K562 (cell line): ENCODE data around the gene NACA2. TPM values are rescaled to one million over a fixed set of nuclear protein-coding genes. Genes with fewer than 3 reads are reported as not detected.

Experiments
- ATAC-seq: fragments of 200-7000 bp; cut with Tn5 transposase; 3 replicates; pipeline ENCODE4 v1.9.1; 2020; ENCODE audit warnings: moderate library complexity
- BruUV-seq: library from RNA; stranded (reverse); fragments of 400-500 nt; replicated peaks from 2 replicates; lab custom pipeline; 2021; lab: Mats Ljungman, UMichigan
- CTCF ChIA-PET: fragments of 300-600 bp; formaldehyde crosslinking; extraction: SDS; loops from one replicate; lab custom pipeline; 2021; ENCODE audit warnings: low intra/inter-chr PET ratio; lab: Yijun Ruan, JAX
- POLR2A ChIA-PET: fragments of 300-600, 350-650 bp; sonication (Branson Sonifier 250); formaldehyde crosslinking; extraction: SDS; loops from one replicate; lab custom pipeline; 2021; ENCODE audit warnings: antibody characterized with exemption, inconsistent platforms; lab: Yijun Ruan, JAX
- DNase-seq, 4 experiments: peaks; one replicate each; pipeline versions ENCODE4 v3.0.0 to v3.0.0-alpha.2; 2011 to 2018; ENCODE audit warnings: low spot score in 3 of 4, mixed read lengths in 3 of 4; ENCODE audit errors: extremely low read depth in 1 of 4
- FAIRE-seq: peaks from 2 replicates; lab custom pipeline; 2011; peaks lifted over from hg19 to GRCh38; lab: Jason Lieb, UNC
- H2AFZ ChIP-seq: 2 replicates; pipeline ENCODE4 v1.6.0; 2011; ENCODE audit warnings: low read depth, low read length, control low read depth, inconsistent platforms
- H3K27ac ChIP-seq: fragments of 200-600 bp; 3 replicates; pipeline ENCODE4 v1.8.0; 2011; ENCODE audit warnings: low read depth, mild to moderate bottlenecking, control low read depth, inconsistent platforms, low read length, moderate library complexity, mixed read lengths; ENCODE audit errors: extremely low read depth
- H3K27me3 ChIP-seq, 2 experiments: fragments of 300-600 bp in 1 of 2; 2 replicates in 1 of 2; 3 replicates in 1 of 2; pipeline versions ENCODE4 v1.6.0 to v1.8.0; 2011; ENCODE audit warnings: inconsistent platforms in 2 of 2, low read length in 2 of 2, mild to moderate bottlenecking in 1 of 2, mixed read lengths in 1 of 2, moderate library complexity in 1 of 2; ENCODE audit not compliant: control insufficient read depth in 2 of 2, insufficient read depth in 2 of 2
- H3K36me3 ChIP-seq: fragments of 300-600 bp; 3 replicates; pipeline ENCODE4 v1.8.0; 2011; ENCODE audit warnings: mild to moderate bottlenecking, low read length, inconsistent platforms; ENCODE audit not compliant: control insufficient read depth, insufficient read depth
- H3K4me1 ChIP-seq, 2 experiments: fragments of 200-600 bp in 1 of 2; replicated peaks in 1 of 2; 2 replicates in 1 of 2; 3 replicates in 1 of 2; pipeline versions ENCODE4 v1.5.1 to v1.8.0; 2011; ENCODE audit warnings: inconsistent platforms in 2 of 2, low read length in 2 of 2, mild to moderate bottlenecking in 1 of 2, mixed read lengths in 1 of 2, moderate library complexity in 1 of 2; ENCODE audit not compliant: control insufficient read depth in 2 of 2, insufficient read depth in 2 of 2
- H3K4me2 ChIP-seq: 2 replicates; pipeline ENCODE4 v1.6.1; 2011; ENCODE audit warnings: low read length, control low read depth, inconsistent platforms, mixed read lengths; ENCODE audit not compliant: insufficient read depth
- H3K4me3 ChIP-seq: fragments of 200-600 bp; sonication (generic), shearing (Covaris generic); 2 replicates; pipeline ENCODE4 v1.5.1; 2016; ENCODE audit warnings: control low read depth, inconsistent platforms
- H3K79me2 ChIP-seq: fragments of 200-600 bp; 3 replicates; pipeline ENCODE4 v1.8.0; 2011; ENCODE audit warnings: low read length, inconsistent platforms; ENCODE audit not compliant: control insufficient read depth, insufficient read depth
- H3K9ac ChIP-seq, 2 experiments: 2 replicates each; pipeline versions ENCODE4 v1.6.0 to v1.6.1; 2011; ENCODE audit warnings: low read depth in 2 of 2, low read length in 2 of 2, control low read depth in 1 of 2, inconsistent platforms in 1 of 2, mild to moderate bottlenecking in 1 of 2, mixed read lengths in 1 of 2; ENCODE audit not compliant: insufficient read depth in 1 of 2
- H3K9me1 ChIP-seq: one replicate; pipeline ENCODE4 v1.6.0; 2011; ENCODE audit warnings: inconsistent platforms, mild to moderate bottlenecking, low read length, moderate library complexity; ENCODE audit not compliant: control insufficient read depth, insufficient read depth
- H3K9me3 ChIP-seq: replicated peaks from 2 replicates; pipeline ENCODE4 v1.5.1; 2011; ENCODE audit warnings: low read depth, low read length, inconsistent platforms; ENCODE audit not compliant: control insufficient read depth, insufficient read depth
- H4K20me1 ChIP-seq: replicated peaks from 2 replicates; pipeline ENCODE4 v1.6.1; 2011; ENCODE audit warnings: low read length, inconsistent platforms, mixed read lengths; ENCODE audit not compliant: control insufficient read depth, insufficient read depth
- E2F3 ChIP-seq: fragments of 250-450 bp; sonication (Bioruptor Pico); IDR thresholded peaks from 2 replicates; pipeline ENCODE4 v1.4.0; 2020; ENCODE audit warnings: mild to moderate bottlenecking
- WGBS: fragments of 100-300 bp; shearing (Covaris generic); methylation state at CpG from one replicate; pipeline ENCODE4 v1.1.6; 2016; ENCODE audit warnings: low coverage, mixed read lengths; ENCODE audit not compliant: insufficient coverage; ENCODE audit errors: missing lambda C conversion rate; 5-methylcytosine and 5-hydroxymethylcytosine counted together
- in situ Hi-C: fragments of 300-500 bp; cut with MboI; formaldehyde crosslinking; loops from 4 replicates; pipeline ENCODE4 v1.15.0; 2018; ENCODE audit warnings: inconsistent platforms, mixed read lengths
- intact Hi-C: fragments of 100-400 bp; cut with micrococcal nuclease; formaldehyde crosslinking; loops from 2 replicates; pipeline ENCODE4 v1.14.2; 2022
- polyA plus RNA-seq, 8 experiments: library from polyadenylated mRNA; depleted of rRNA in 4 of 8; stranded (reverse) in 5 of 8; unstranded in 3 of 8; fragments of >200 nt; fragmentation: Nextera tagmentation in 2 of 8; fragmentation: Illumina TruSeq in 1 of 8; extraction: Ambion mirVana in 2 of 8; extraction: Trizol in 1 of 8; gene quantifications; 2 replicates each; pipeline versions ENCODE4 v1.2.1 to v1.2.3, GENCODE V29; 2011 to 2014; ENCODE audit warnings: inconsistent platforms in 1 of 8, missing spikeins in 1 of 8
- total RNA-seq, 7 experiments: library from RNA; depleted of rRNA in 6 of 7; stranded (reverse); fragments of >200 nt in 6 of 7; fragmentation: Illumina TruSeq in 2 of 7; extraction: Trizol in 2 of 7; gene quantifications; 2 replicates each; pipeline versions ENCODE4 v1.2.1 to v1.2.3, GENCODE V29; 2011 to 2021; ENCODE audit warnings: low replicate concordance in 1 of 7
- TF ChIP-seq, protein P1 (sequence below), 3 experiments: fragments of 200-800 bp in 1 of 3; fragments of 250-450 bp in 1 of 3; fragments of 450-650 bp in 1 of 3; sonication (Bioruptor Pico) in 1 of 3; sonication (Bioruptor generic) in 1 of 3; formaldehyde crosslinking in 1 of 3; IDR thresholded peaks; 2 replicates each; pipeline versions ENCODE4 v1.6.1 to v1.8.0; 2016 to 2022; ENCODE audit warnings: mild to moderate bottlenecking in 2 of 3, missing genetic modification characterization in 2 of 3, missing compliant biosample characterization in 1 of 3, moderate library complexity in 1 of 3

NACA2 gene
- total and polyA plus RNA-seq, 9 of the 15 experiments (the other 6 are each of a cell fraction or from before 2014, with no cell fraction given): 0.13 to 0.29 (median 0.23) TPM; not detected in 4

DNA sequence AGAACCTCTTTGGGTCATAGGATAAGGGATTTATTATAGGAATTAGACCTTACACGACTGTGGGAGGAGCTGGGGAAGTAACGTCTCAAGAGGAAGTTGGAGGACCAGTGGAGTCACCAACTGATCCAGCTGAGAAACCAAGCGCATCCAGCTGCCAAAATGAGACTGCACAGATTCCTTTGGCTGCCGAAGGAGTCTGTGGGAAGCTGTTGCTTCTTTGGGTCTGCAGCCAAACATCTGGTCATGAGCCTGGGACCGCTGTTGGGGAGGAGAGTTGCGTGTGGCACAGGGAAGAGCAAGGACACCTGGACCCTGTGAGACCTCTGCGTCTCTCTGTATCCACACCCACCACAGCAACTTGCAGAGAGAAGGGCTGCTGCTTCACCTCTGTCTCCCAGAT, 2.4 kb upstream of the NACA2 start:
- ATAC-seq: no peak
- Histone ChIP-seq H2AFZ (no peak overlapping the region), H3K4me1 (no peaks in the 10 kb centered on the region; a peak in 1 of 5 replicates), H3K79me2 (no peaks in the 10 kb centered on the region), H3K9me3 (no peaks in the 10 kb centered on the region), H3K27me3 (peaks cover 19 to 24% of the 10 kb centered on the region in 2 experiments), H4K20me1 (no peaks in the 10 kb centered on the region), H3K27ac (no peak overlapping the region), H3K4me2 (no peak overlapping the region), H3K9ac (no peak overlapping the region), H3K9me1 (no peaks in the 10 kb centered on the region), H3K36me3 (no peaks in the 10 kb centered on the region), H3K4me3 (no peak overlapping the region)
- WGBS: 0% methylated on average over 7 of the region's 7 CpGs
- POLR2A ChIA-PET: interaction anchor here (0.6 to 1.4 kb wide), 2 partner anchors 81 to 490 kb away, joined by 3 to 4 read pairs; no protein-coding TSS in a partner anchor
- no TSS peak for BruUV-seq
- no peak for FAIRE-seq
- intact Hi-C loops: no loop called here
- no peak for DNase-seq
- CTCF ChIA-PET: no interaction called here
- in situ Hi-C loops: no loop called here
- TF ChIP-seq, protein P1, sequence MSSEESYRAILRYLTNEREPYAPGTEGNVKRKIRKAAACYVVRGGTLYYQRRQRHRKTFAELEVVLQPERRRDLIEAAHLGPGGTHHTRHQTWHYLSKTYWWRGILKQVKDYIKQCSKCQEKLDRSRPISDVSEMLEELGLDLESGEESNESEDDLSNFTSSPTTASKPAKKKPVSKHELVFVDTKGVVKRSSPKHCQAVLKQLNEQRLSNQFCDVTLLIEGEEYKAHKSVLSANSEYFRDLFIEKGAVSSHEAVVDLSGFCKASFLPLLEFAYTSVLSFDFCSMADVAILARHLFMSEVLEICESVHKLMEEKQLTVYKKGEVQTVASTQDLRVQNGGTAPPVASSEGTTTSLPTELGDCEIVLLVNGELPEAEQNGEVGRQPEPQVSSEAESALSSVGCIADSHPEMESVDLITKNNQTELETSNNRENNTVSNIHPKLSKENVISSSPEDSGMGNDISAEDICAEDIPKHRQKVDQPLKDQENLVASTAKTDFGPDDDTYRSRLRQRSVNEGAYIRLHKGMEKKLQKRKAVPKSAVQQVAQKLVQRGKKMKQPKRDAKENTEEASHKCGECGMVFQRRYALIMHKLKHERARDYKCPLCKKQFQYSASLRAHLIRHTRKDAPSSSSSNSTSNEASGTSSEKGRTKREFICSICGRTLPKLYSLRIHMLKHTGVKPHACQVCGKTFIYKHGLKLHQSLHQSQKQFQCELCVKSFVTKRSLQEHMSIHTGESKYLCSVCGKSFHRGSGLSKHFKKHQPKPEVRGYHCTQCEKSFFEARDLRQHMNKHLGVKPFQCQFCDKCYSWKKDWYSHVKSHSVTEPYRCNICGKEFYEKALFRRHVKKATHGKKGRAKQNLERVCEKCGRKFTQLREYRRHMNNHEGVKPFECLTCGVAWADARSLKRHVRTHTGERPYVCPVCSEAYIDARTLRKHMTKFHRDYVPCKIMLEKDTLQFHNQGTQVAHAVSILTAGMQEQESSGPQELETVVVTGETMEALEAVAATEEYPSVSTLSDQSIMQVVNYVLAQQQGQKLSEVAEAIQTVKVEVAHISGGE (CRISPR knock-in tag; IDR thresholded peaks at IDR 0.05): peak in 1 of 3 experiments; percentile 96; a peak in 2 of 6 replicates
- no peak for TF ChIP-seq E2F3 (CRISPR knock-in tag)
